ACC112 (cell line): ENCODE data around the gene C13orf46.
A peak's percentile ranks its signal among the peaks of the same experiment; 100 is the strongest.

Experiments
- H2AFZ ChIP-seq: fragments of 200-600 bp; sonication (generic); one replicate; pipeline ENCODE4 v1.6.0; 2017; ENCODE audit warnings: antibody characterized with exemption, low read length; ENCODE audit not compliant: unreplicated experiment
- H3K27ac ChIP-seq: fragments of 200-600 bp; sonication (generic); 2 replicates; pipeline ENCODE4 v1.5.1; 2014; ENCODE audit warnings: low read depth, mild to moderate bottlenecking, antibody characterized with exemption, low read length, moderate library complexity
- H3K27me3 ChIP-seq: fragments of 200-600 bp; sonication (generic); 2 replicates; pipeline ENCODE4 v1.6.1; 2014; ENCODE audit warnings: mild to moderate bottlenecking, antibody characterized with exemption, low read length, moderate library complexity, mixed read lengths; ENCODE audit not compliant: insufficient read depth
- H3K36me3 ChIP-seq: fragments of 200-600 bp; sonication (generic); 2 replicates; pipeline ENCODE4 v1.6.1; 2016; ENCODE audit warnings: mild to moderate bottlenecking, antibody characterized with exemption, low read length, moderate library complexity, mixed read lengths; ENCODE audit not compliant: insufficient read depth
- H3K4me1 ChIP-seq: fragments of 200-600 bp; sonication (generic); one replicate; pipeline ENCODE4 v1.6.1; 2016; ENCODE audit warnings: low read length, mixed read lengths; ENCODE audit not compliant: insufficient read depth, unreplicated experiment, control insufficient read depth
- H3K4me3 ChIP-seq: fragments of 200-600 bp; sonication (generic); 2 replicates; pipeline ENCODE4 v1.5.1; 2014; ENCODE audit warnings: mild to moderate bottlenecking, low read depth, low read length
- H3K79me2 ChIP-seq: fragments of 200-600 bp; sonication (generic); one replicate; pipeline ENCODE4 v1.6.0; 2016; ENCODE audit warnings: low read length; ENCODE audit not compliant: control insufficient read depth, unreplicated experiment, insufficient read depth

The C13orf46 gene

GRCh38 chr13:113976711-113977684 lies 3.1 kb upstream of the C13orf46 start:
- H3K27ac ChIP-seq, result peak overlapping the region; percentile 70
- H3K79me2 ChIP-seq, result no peaks in the 10 kb centered on the region
- no peak overlapping the region for H3K4me3 ChIP-seq
- no peaks in the 10 kb centered on the region for H3K27me3 ChIP-seq
- H3K4me1 ChIP-seq, result peaks cover 12% of the 10 kb centered on the region
- no peak overlapping the region for H2AFZ ChIP-seq
- H3K36me3 ChIP-seq, result peaks cover 13% of the 10 kb centered on the region; the same call in 1 of the 2 replicates

- peaks cover 12% of the 10 kb centered on the region for H3K4me1 ChIP-seq
- H3K36me3 ChIP-seq, result peaks cover 11% of the 10 kb centered on the region; the same call in 1 of the 2 replicates
- no peaks in the 10 kb centered on the region for H3K27me3 ChIP-seq
- no peak overlapping the region for H2AFZ ChIP-seq
- H3K27ac ChIP-seq, result no peak overlapping the region
- H3K79me2 ChIP-seq, result no peaks in the 10 kb centered on the region
- H3K4me3 ChIP-seq, result no peak overlapping the region
Measured at GRCh38 chr13:113975416-113975815, 1.5 kb upstream of the C13orf46 start.

- H3K27ac ChIP-seq, result no peak overlapping the region
- H3K36me3 ChIP-seq, result peaks cover 11% of the 10 kb centered on the region; the same call in 1 of the 2 replicates
- no peaks in the 10 kb centered on the region for H3K79me2 ChIP-seq
- peaks cover 12% of the 10 kb centered on the region for H3K4me1 ChIP-seq
- H2AFZ ChIP-seq, result no peak overlapping the region
- H3K4me3 ChIP-seq, result no peak overlapping the region
- no peaks in the 10 kb centered on the region for H3K27me3 ChIP-seq
Measured at GRCh38 chr13:113974304-113975281, 717 bp upstream of the C13orf46 start.

GRCh38 chr13:113972451-113973217 lies 1.2 kb downstream of the C13orf46 start:
- no peak overlapping the region for H3K4me3 ChIP-seq
- no peaks in the 10 kb centered on the region for H3K27me3 ChIP-seq
- H3K36me3 ChIP-seq, result peaks cover 12% of the 10 kb centered on the region; the same call in 1 of the 2 replicates
- H3K79me2 ChIP-seq, result no peaks in the 10 kb centered on the region
- H2AFZ ChIP-seq, result no peak overlapping the region
- H3K4me1 ChIP-seq, result peaks cover 12% of the 10 kb centered on the region
- no peak overlapping the region for H3K27ac ChIP-seq

- Histone ChIP-seq H3K36me3 (peaks cover 14% of the 10 kb centered on the region; the same call in 1 of the 2 replicates), H3K27ac (no peak overlapping the region), H2AFZ (no peak overlapping the region)
Measured at GRCh38 chr13:113971471-113972231, 2.2 kb downstream of the C13orf46 start.

GRCh38 chr13:113970810-113971470 lies 2.9 kb downstream of the C13orf46 start:
- no peak overlapping the region for H3K4me3 ChIP-seq
- H3K27ac ChIP-seq, result no peak overlapping the region
- no peak overlapping the region for H2AFZ ChIP-seq
- H3K36me3 ChIP-seq, result peaks cover 21% of the 10 kb centered on the region; the same call in 1 of the 2 replicates
- H3K4me1 ChIP-seq, result no peaks in the 10 kb centered on the region
- no peaks in the 10 kb centered on the region for H3K79me2 ChIP-seq
- no peaks in the 10 kb centered on the region for H3K27me3 ChIP-seq

More at GRCh38 chr13:113971471-113972231, 2.2 kb downstream of the C13orf46 start:
- Histone ChIP-seq H3K79me2 (no peaks in the 10 kb centered on the region), H3K4me1 (peaks cover 4% of the 10 kb centered on the region), H3K27me3 (no peaks in the 10 kb centered on the region), H3K4me3 (no peak overlapping the region)

GRCh38 chr13:113969973-113970611 lies 3.8 kb downstream of the C13orf46 start:
- Histone ChIP-seq H3K27me3 (no peaks in the 10 kb centered on the region), H3K36me3 (peaks cover 18% of the 10 kb centered on the region; the same call in 1 of the 2 replicates), H2AFZ (no peak overlapping the region), H3K27ac (no peak overlapping the region), H3K79me2 (no peaks in the 10 kb centered on the region), H3K4me1 (no peaks in the 10 kb centered on the region), H3K4me3 (no peak overlapping the region)

- no peak overlapping the region for H3K4me3 ChIP-seq
- H2AFZ ChIP-seq, result no peak overlapping the region
- no peaks in the 10 kb centered on the region for H3K4me1 ChIP-seq
- H3K79me2 ChIP-seq, result no peaks in the 10 kb centered on the region
- no peak overlapping the region for H3K27ac ChIP-seq
- H3K27me3 ChIP-seq, result no peaks in the 10 kb centered on the region
- peaks cover 14% of the 10 kb centered on the region; the same call in 1 of the 2 replicates for H3K36me3 ChIP-seq
Measured at GRCh38 chr13:113969311-113969972, 4.4 kb downstream of the C13orf46 start.
